ENCODE data around the gene CDCA5. TPM values are rescaled to one million over a fixed set of nuclear protein-coding genes. Genes with fewer than 3 reads are reported as not detected.

CDCA5 gene
- total RNA-seq, 1 donor from 2014 or later = 6.9 TPM

GRCh38 chr11:65059959-65060824 lies 23.6 kb downstream of the CDCA5 start:
- TF ChIP-seq CTCF (IDR thresholded peaks at IDR 0.05; ENCODE audit: insufficient read depth, low read length, poor library complexity, severe bottlenecking) = no peak
- Histone ChIP-seq H3K27me3 (ENCODE audit: control insufficient read depth, insufficient read depth, low read length) (no peaks in the 10 kb centered on the region), H3K36me3 (ENCODE audit: control insufficient read depth, insufficient read depth, low read length) (no peaks in the 10 kb centered on the region), H3K4me3 (ENCODE audit: low read depth, low read length) (no peak overlapping the region)
- no peak for DNase-seq (ENCODE audit: low read depth)

- no peak overlapping the region for H3K4me3 ChIP-seq (ENCODE audit: low read depth, low read length)
- no peak for DNase-seq (ENCODE audit: low read depth)
- no peak for TF ChIP-seq CTCF (IDR thresholded peaks at IDR 0.05; ENCODE audit: insufficient read depth, low read length, poor library complexity, severe bottlenecking)
- H3K27me3 ChIP-seq (ENCODE audit: control insufficient read depth, insufficient read depth, low read length) = peaks cover 2% of the 10 kb centered on the region
- no peaks in the 10 kb centered on the region for H3K36me3 ChIP-seq (ENCODE audit: control insufficient read depth, insufficient read depth, low read length)
Measured at GRCh38 chr11:65059523-65059922, 24.3 kb downstream of the CDCA5 start.

GRCh38 chr11:65058419-65059054 lies 25.3 kb downstream of the CDCA5 start, which contains the start of gene NAALADL1:
NAALADL1 (minus strand) TSS chr11:65058553; CDS start chr11:65058521, 32 bp downstream.
- peaks cover 2% of the 10 kb centered on the region for H3K27me3 ChIP-seq (ENCODE audit: control insufficient read depth, insufficient read depth, low read length)
- no peak for TF ChIP-seq CTCF (IDR thresholded peaks at IDR 0.05; ENCODE audit: insufficient read depth, low read length, poor library complexity, severe bottlenecking)
- H3K36me3 ChIP-seq (ENCODE audit: control insufficient read depth, insufficient read depth, low read length) = no peaks in the 10 kb centered on the region
- DNase-seq (ENCODE audit: low read depth) = no peak
- H3K4me3 ChIP-seq (ENCODE audit: low read depth, low read length) = no peak within 1 kb of the TSS

GRCh38 chr11:65058012-65058411 lies 25.8 kb downstream of the CDCA5 start:
- no peak for TF ChIP-seq CTCF (IDR thresholded peaks at IDR 0.05; ENCODE audit: insufficient read depth, low read length, poor library complexity, severe bottlenecking)
- no peak for DNase-seq (ENCODE audit: low read depth)
- Histone ChIP-seq H3K27me3 (ENCODE audit: control insufficient read depth, insufficient read depth, low read length) (peaks cover 2% of the 10 kb centered on the region), H3K36me3 (ENCODE audit: control insufficient read depth, insufficient read depth, low read length) (no peaks in the 10 kb centered on the region), H3K4me3 (ENCODE audit: low read depth, low read length) (no peak overlapping the region)

- no peaks in the 10 kb centered on the region for H3K36me3 ChIP-seq (ENCODE audit: control insufficient read depth, insufficient read depth, low read length)
- peaks cover 6% of the 10 kb centered on the region for H3K27me3 ChIP-seq (ENCODE audit: control insufficient read depth, insufficient read depth, low read length)
- no peak for DNase-seq (ENCODE audit: low read depth)
- no peak overlapping the region for H3K4me3 ChIP-seq (ENCODE audit: low read depth, low read length)
- no peak for TF ChIP-seq CTCF (IDR thresholded peaks at IDR 0.05; ENCODE audit: insufficient read depth, low read length, poor library complexity, severe bottlenecking)
Measured at GRCh38 chr11:65057526-65057925, 26.3 kb downstream of the CDCA5 start.
